Measurements from ENCODE around the gene PCDHGC3.

DNA sequence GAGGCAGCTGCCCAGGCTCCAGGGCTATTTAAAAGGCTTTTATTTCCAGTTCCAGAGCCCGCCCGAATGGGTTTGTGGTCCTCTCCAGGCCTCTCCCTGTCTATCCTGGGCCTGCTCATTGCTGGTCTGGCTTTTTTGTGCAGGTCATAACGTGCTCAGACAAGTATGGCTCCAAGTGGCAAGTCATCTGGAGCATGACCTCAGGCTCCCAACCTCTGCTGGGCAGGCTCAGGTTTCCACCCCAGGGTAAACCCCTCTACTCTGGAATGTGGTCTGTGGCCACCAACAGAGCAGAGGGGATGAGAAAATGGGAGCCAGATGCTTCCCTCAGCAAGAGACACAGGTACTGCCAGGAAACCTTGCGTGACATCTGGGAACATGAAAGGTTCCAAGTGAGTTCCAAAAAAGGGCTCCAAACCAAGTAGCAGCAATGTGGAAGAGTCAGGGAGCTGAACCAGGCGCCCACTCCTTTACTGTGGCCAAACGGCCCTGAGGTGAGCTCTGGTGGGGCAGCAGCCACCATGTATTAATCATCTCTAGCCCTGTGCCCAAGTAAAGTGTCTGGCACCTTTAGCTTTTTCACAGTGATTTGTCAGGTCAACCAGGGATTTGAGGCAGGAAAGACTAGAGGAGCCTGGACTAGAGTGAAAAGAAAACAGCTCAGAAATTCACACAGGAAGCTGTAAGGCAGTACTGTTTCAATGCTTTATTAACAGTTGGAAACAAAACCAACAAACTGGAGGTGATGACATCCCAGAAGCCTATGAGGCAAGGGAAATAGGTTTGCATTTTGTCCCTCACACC is 38.8 kb downstream of the PCDHGC3 start:
- TF ChIP-seq, protein P1, sequence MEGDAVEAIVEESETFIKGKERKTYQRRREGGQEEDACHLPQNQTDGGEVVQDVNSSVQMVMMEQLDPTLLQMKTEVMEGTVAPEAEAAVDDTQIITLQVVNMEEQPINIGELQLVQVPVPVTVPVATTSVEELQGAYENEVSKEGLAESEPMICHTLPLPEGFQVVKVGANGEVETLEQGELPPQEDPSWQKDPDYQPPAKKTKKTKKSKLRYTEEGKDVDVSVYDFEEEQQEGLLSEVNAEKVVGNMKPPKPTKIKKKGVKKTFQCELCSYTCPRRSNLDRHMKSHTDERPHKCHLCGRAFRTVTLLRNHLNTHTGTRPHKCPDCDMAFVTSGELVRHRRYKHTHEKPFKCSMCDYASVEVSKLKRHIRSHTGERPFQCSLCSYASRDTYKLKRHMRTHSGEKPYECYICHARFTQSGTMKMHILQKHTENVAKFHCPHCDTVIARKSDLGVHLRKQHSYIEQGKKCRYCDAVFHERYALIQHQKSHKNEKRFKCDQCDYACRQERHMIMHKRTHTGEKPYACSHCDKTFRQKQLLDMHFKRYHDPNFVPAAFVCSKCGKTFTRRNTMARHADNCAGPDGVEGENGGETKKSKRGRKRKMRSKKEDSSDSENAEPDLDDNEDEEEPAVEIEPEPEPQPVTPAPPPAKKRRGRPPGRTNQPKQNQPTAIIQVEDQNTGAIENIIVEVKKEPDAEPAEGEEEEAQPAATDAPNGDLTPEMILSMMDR (IDR thresholded peaks at IDR 0.05), result no peak
- TF ChIP-seq EP300 (IDR thresholded peaks at IDR 0.05) (no peak), POLR2AphosphoS5 (IDR thresholded peaks at IDR 0.05) (no peak), POLR2A (IDR thresholded peaks at IDR 0.05) (no peak)

Measured in sigmoid colon (tissue), 4 donors.